ENCODE data around the gene ASTL.

DNA sequence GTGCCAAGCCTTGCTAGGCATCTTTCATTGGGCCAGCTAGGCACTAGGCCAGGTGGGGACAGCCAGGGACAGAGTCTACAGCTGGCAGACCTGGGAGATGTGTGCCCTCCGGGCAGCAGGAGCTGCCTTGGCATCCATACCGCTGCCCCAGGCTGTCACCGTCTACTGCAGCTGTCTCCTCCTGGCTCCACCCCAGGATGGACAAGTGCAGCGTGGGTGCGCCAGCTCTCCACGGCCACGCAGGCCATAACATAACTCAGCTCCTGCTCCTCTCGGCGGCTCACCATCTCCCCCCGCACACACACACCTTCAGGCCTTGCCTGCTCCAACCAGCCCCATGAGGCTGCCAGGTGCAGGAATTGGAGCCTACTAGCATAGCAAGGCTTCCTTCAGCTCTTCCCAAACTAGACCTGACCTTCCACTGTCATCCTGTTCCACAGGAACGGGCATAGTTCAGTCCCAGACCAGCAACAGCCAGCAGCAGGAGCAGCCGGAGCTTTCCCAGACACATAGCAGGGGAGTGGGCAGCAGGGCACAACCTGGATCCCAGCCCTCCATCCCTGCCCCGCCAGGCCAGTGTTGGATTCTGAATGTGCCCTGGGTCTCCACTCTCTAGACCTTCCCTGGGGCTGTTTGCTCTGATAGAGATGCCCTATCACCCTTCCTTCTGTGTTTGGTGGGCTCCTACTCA lies 19.5 kb downstream of the ASTL start:
- no peak for TF ChIP-seq POLR2A (IDR thresholded peaks at IDR 0.05)
- TF ChIP-seq, protein P1, sequence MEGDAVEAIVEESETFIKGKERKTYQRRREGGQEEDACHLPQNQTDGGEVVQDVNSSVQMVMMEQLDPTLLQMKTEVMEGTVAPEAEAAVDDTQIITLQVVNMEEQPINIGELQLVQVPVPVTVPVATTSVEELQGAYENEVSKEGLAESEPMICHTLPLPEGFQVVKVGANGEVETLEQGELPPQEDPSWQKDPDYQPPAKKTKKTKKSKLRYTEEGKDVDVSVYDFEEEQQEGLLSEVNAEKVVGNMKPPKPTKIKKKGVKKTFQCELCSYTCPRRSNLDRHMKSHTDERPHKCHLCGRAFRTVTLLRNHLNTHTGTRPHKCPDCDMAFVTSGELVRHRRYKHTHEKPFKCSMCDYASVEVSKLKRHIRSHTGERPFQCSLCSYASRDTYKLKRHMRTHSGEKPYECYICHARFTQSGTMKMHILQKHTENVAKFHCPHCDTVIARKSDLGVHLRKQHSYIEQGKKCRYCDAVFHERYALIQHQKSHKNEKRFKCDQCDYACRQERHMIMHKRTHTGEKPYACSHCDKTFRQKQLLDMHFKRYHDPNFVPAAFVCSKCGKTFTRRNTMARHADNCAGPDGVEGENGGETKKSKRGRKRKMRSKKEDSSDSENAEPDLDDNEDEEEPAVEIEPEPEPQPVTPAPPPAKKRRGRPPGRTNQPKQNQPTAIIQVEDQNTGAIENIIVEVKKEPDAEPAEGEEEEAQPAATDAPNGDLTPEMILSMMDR (IDR thresholded peaks at IDR 0.05), result no peak
